GF-D8 (cell line): Measurements from ENCODE around the gene NEMF.
"Not testable (repeated sequence)": the region's sequence is repeated elsewhere in the genome, so short reads cannot be mapped to it uniquely, and the experiment has no call there.

ENCODE experiments used
- DNase-seq: peaks from one replicate; lab custom pipeline; 2025; lab: John Stamatoyannopoulos, UW

The NEMF gene

DNA sequence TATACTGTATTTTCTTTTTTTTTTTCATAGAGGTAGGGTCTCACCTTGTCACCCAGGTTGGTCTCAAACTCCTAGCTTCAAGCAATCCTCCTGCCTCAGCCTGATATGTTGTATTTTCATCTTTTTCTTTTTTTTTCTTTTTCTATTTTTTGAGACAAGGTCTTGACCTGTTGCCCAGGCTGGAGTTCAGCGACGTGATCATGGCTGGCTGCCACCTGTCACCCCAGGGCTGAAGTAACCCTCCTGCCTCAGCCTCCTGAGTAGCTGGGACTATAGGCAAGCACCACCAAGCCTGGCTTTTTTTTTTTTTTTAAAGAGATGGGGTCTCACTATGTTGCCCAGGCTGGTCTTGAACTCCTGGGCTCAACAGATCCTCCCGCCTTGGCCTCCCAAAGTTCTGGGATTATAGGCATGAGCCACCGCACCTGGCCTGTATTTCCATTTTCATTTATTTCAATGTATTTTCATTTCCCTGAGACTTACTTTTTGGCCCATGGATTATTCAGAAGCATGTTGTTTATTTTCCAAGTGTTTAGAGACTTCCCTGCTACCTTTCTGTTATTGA, 24.1 kb upstream of the NEMF start:
- no peak for DNase-seq

DNA sequence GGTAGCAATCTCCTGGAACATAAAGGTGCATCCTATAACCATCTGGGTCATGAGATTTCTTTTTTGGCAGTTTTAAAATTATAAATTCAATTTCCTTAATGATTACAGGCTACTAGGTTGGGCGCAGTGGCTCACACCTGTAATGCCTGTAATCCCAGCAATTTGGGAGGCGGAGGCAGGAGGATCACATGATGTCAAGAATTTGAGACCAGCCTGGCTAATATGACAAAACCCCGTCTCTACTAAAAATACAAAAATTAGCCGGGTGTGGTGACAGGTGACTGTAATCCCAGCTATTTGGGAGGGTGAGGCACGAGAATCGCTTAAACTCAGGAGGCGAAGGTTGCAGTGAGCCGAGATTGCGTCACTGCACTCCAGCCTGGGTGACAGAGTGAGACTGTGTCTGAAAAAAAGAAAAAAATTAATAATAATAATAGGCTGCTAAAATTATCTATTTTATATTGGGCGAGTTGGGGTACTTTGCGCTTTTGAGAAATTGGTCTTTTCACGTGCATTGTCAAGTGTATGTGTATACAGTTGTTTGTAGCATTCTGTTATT, 23.1 kb upstream of the NEMF start:
- no peak for DNase-seq

DNA sequence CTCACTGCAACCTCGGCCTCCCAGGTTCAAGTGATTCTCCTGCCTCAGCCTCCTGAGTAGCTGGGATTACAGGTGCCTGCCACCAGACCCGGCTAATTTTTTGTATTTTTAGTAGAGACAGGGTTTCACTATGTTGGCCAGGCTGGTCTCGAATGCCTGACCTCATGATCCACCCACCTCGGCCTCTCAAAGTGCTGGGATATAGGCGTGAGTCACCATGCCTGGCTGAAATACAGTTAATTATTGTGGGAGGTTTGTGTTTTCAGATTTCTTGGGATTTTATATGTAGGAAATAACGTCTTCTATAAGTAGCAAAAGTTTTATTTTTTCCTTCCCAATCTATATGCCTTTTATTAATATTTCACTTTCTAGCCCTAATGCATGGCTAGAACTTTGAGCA, 21.0 kb upstream of the NEMF start:
- DNase-seq: not testable (repeated sequence)

DNA sequence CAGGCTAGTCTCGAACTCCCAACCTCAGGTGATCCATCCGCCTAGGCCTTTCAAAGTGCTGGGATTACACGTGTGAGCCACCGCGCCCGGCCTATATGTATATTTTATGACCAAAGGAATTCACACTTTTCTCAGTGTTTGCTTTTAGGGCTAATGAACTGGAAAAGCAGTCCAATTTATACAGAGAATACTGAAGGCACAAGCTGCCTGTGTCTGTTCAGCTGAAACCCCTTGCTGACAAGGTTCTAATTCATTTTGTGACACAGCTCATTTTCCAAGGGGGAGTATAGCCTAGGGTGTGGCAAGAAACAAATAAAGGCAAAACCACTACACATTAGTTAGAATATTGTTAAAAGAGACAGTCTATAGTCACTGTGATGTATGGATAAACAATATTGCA, 18.3 kb upstream of the NEMF start:
- DNase-seq: no peak

DNA sequence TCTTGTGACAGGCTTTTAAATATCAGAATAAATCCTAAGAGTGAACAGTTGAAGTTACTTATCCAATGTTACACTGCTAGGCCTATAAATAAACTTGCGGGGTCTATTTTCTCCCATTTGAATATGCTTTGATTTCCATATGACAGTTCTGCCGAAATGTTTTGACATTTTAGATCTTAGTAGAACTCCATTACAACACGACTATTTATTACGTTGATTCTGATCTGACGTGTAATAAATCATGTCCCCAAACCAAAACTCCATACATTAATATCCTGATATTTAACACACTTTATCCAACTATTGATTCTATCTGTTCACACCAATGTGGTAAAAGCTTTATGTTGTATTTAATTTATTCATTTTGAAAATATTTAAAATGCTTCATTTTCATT, 16.1 kb upstream of the NEMF start:
- DNase-seq: no peak

DNA sequence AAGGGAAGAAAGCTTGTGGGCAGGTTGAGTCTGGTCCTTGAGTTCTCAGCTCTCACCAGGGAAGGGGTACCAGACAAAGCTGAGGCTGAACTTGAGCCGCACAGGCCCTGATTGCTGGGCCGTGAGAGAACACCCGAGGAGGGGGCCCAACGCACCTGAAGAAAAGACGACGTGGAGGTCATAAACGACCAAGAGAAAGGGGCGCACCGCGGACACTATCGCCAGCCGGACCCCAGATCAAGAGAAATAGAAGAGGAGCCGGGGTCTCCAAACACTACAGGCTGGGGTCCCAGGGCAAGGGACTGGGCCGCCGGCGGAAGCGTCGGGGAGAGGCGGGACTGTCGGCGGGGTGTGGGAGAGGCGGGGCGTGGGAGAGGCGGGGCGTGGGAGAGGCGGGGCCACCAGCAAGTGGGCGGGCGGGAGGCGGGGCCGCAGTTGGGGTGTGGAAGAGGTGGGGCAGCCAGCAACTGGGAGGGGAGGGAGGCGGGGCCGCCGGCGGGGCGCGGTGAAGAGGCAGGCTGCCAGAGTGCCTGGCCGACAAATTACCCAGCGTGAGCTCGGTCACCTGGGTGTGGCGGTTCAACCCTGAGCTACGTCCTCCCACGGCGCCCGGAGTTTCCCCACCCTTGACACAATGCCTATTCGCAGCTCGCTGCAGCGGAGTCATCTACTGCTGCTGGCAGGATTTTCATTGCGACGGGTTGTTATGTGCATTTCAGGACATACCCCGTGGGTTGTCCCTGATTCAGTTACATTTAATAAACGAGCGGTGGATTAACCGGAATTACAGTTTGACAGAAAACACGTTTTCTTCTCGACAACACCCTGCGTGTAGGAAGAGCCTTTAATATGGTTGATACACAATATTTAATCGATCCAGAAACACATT, 15.5 kb upstream of the NEMF start:
- peak; percentile 90 for DNase-seq

DNA sequence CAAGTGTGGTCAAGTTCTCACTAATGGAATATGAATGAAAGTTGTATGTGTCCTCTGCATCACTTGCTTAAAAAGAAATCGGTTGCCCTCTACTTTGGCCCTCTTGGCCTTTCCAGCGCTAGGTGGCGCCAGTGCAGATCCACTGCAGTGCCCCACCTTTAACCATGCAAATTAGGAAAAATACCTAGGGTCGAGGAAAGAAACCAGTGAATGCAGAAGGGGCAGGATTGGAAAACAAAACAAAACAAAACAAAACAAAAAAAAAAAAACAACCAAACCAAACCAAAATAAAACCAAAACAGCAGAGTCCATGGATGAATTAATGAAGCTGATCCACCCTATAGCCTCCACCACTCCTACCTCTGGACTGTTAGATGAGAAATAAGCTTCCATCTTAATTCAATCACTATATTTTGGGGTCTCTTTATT, 12.9 kb upstream of the NEMF start:
- DNase-seq: peak; percentile 29

DNA sequence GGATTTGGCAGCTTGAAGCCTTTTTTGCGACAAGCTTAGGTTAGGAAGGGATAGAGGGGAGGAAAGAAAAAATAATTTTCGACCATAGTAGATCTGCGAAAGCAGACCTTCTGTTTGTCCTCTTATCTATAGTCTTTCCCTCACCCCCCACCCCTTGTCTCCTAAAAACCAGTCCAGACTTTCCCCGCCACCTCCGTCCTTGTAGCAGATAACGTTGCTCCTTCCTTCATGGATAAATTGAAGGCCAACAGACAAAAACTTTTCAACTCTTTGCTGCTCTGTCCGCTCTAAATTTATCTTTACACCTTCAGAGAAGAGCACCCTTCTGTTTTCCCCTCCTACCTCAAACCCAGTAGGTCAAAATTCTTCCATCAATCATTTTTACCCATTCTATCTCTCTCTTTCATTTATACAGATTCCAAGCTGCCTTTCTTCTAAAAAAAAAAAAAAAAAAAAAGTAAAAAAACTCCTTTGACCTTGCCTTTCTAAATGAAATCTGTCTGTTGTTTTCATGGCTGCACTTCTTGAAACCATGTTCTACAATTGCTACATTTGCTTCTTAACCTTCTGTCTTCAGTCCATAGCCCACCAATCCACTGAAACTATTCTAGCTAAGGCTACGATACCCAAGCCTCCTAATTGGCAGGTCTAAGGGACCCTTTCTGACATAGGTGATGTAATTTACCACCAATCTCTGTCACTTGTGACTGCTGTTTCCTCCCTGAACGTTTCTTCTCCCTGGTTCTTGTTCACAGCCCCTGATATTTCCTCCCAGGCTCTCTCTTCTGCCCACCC, 11.1 kb upstream of the NEMF start:
- DNase-seq: no peak

DNA sequence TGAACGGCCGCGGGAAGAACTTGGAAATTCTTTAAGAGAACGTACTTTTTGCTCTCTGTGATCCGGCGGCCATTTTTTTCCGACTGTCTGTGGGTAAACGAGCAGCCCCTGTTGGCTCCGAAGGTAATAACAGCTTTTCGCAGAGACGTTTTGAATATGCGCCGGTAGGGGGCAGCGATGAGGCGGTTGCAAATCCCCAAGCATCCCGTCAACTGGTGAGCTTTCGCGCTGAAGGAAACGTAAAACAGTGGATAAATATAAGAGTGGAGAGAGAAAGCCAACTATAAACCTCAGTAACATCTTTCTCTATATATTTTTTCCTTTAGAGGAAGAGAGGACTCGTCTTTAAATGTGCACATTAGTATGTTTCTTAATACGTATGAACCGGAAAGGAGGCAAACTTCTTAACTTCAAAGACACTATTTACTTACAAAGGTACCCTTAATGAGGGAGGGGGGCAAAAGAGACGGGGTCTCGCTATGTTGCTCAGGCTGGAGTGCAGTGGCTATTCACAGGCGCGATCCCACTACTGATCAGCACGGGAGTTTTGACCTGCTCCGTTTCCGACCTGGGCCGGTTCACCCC, 9.6 kb upstream of the NEMF start:
- DNase-seq: peak; percentile 61

DNA sequence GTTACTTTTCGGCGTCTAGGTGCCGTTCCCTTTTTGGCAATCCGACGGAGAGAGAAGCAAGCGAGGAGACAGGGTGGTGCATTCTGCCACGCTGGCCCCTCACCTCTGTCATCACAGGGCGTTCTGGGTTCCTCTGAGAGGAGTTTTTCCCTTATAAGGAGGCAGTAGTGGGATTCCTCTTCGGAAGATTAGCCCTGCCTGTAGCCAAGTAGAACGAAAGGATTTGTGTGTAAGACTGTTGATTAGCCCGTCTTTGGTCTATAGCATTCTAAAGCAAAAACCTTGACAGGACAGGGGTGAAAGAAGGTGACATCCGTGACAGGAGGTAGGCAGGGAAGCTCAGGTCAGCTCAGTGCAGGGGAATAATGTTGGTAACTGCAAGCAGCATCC, 9.1 kb upstream of the NEMF start:
- peak; percentile 54 for DNase-seq

DNA sequence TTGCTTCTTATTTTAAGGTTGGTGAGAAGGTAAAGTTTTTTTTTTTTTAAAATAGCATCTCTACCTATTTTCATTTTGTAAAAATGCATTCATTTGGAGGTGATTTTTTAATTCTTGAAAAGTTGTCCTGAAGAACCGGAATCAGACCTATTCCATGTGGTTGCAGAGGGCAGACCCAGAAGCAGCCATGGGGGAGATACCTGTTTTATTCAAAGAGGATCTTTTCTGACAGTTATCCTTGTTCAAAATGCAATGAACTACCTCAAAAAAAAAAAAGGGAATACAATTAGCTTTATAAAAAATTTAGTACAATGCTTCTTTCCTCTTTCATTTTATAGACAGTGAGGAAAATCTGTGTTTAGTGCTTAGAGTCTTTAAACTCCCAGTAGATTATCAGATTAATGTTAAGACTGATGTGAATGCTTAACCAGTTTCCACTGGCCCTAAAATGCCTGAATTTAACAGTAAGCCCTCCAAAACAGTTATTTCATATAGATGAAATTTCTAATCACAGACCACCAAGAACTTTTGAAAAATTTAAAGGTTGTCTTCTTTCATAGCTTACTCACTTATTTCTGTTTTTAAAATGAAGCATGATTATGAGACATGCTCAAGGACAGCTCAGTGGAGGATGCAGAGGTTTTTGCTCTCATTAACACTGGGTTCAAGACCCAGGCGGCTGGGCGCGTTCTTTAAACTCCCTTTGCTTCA, 8.6 kb upstream of the NEMF start:
- no peak for DNase-seq

DNA sequence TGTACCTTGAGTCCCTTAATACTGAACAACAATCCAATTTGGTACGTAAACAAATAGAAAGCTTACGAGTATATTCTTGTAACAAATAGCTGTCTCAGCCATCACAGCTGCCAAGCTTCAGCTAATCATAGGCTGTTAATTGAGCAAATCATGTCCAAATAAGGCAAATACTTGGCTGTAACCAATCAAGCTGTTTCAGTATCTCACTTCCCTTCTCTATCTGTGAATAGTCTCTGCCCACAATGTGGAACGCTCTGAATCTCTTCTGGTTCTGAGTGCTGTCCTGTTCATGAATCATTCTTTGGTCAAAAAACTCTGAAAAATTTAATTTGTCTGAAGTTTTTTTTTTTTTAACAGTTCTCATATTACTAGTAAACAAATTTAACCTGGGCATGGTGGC, 5.8 kb upstream of the NEMF start:
- DNase-seq: no peak

DNA sequence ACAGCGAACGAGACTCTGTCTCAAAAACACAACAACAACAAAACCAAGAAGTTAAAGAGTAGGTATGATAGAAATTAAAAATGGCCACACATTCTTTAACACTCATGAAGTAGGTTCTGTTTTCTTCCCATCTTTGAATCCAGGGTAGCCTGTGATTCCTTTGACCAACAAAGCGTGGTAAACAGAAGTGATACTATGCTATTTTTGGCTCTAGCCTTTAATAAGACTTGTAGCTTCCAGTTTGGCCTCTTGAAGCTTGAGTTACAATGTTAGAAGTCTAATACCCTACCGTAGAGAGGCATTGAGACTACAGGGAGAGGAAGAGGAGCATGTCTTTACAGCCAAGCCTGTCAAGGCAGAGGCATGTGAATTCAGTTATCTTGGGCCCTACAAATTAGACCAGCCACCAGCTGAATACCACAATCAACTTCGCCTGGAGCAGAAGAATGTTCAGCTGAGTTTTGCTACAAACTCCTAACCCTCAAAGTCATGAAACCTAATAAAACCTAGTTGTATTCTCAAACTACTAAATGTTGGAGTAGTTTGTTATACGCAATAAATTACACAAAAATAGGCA, 4.9 kb upstream of the NEMF start:
- no peak for DNase-seq

DNA sequence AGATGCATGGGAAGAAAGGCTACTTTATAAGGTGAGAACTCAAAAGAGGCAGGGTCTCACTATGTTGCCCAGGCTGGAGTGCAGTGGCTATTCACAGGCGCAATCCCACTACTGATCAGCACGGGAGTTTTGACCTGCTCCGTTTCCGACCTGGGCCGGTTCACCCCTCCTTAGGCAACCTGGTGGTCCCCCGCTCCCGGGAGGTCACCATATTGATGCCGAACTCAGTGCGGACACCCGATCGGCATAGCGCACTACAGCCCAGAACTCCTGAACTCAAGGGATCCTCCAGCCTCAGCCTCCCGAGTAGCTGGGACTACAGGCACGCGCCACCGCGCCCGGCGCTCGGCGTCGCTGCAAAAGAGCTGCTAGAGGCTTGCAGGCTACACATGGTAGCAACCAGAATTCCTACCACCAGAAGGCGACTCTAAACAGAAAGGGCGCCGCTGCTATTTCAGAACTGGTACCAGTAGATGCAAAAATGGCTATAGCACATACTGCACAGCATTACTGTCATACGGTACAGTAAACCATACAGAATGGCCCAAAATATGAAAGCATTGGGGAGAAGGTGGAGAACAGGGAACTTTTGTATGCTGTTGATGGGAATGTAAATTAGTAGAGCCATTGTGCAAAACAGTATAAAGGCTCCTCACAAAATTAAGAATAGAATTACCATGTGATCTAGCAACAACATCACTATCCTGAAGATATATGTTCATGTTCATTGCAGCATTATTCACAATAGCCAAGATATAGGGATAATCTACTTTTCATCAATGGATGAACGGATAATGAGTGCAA, 1.2 kb upstream of the NEMF start:
- no peak for DNase-seq

DNA sequence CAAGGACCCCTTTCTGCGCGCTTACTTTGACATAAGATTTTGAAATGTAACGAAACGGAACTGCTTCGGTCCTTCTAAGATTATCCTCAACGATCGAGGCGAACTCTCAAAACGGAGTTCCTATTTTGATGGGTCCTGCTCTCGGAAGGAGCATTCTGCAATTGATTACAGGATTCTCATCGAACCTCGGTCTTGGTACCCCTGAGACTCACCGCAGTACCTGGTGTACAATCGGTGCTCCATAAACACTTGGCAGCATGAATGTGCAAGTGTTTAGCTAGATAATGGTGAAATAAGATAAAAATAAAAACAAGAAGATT, 530 bp upstream of the NEMF start:
- DNase-seq: no peak

DNA sequence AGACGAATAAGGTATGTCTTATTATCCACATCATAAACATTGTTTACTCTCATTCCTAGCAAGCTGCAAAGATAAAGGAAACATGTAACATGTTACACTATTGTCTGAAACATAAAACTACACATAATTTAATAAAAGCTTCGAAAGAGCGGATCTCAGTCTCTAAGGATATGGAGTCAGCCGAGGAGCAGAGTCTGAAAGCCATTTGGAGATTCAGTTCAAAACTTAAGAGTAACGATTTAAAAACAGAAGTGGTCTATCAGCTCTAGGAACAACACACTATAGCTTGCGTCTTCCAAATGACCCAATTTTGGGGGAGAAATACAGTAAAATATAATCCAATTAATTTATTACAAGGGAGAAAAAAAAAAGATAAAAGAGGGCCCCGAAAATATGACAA, 775 bp downstream of the NEMF start:
- no peak for DNase-seq

DNA sequence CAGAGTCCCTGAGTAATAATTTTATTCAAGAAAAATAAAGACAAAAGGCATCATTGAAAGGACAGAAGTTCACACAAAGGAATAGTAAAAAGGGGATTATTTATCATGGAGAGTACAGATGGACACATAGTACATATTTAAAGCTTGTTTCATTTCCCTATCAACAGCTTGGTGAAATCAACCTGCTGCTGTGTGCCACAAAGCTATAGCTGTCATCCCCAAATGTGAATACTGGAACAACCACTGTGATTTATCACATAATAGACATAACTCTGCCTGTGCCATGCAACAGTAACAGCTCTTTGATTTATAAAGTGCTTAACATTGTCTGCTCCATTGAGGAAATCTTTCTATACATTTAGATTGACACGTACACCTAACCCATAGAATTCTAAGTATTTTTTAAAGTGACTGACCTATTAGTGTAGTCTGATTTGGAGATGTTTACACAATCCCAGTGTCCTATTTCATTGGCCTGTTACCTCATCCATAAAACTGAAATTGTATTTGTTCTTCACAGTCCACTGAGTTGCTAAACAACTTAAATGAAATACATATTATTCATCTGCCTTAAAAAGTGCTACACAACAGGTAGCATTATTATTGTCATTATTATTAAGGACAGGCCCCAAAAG, 3.3 kb downstream of the NEMF start:
- DNase-seq: no peak

DNA sequence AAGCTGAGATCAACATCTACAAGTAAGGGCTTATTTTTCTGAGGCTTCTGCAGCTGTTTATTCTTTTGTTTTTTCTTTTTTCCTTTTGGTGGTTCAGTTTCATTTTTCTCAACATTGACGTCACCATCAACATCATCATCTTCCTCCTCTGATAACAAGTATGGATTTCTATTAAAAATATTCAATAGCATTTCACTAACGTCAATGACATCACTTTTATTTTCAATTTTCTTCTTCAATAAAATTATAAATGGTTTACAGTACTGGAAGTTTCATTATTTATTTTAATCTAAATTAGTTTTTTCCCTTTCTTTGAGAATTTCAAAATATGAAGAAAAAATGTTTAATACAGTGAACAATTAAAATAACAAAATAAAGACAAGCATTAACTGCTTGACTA, 23.9 kb downstream of the NEMF start:
- DNase-seq: no peak

DNA sequence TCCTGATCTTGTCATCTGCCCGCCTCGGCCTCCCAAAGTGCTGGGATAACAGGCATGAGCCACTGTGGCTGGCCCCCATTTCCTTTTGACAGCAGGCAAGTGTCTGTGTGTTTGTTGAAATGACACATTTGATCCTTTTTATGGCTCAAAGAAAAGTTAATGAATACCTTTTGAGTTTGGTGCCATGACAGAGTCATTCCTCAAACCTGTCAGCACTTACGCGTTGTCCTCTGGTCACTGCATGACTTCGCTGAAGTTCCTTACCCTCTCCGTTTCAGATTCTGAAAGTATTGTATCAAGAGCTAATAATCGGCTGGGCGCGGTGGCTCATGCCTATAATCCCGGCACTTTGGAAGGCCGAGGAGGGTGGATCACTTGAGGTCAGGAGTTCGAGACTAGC, 32.4 kb downstream of the NEMF start:
- no peak for DNase-seq

DNA sequence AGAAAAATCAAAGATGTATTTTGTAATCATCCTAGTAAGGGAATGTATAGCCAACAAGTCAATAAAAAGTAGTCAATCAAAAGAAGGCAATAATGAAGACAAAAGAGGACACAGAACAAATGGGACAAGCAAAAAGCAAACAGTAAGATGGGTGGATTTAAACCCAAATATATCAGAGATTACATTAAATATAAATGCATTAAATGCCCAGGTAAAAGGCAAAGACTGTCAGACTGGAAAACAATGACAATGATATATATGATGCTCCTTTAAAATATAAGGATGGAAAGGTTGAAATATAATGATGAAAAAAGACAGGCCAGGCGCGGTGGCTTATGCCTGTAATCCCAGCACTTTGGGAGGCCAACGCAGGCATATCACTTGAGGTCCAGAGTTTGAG, 35.7 kb downstream of the NEMF start:
- no peak for DNase-seq
